DND-41 (cell line): ENCODE measurements around the gene GPR55.

Source experiments
- ATAC-seq: fragments of 200-7000 bp; cut with Tn5 transposase; 3 replicates; pipeline ENCODE4 v1.9.1; 2021; ENCODE audit warnings: low read depth; ENCODE audit not compliant: insufficient read depth
- DNase-seq: peaks from one replicate; pipeline ENCODE4 v3.0.0-alpha.2; 2020
- H2AFZ ChIP-seq: 2 replicates; pipeline ENCODE4 v1.6.0; 2012; ENCODE audit warnings: low read depth, low read length
- H3K27ac ChIP-seq: 2 replicates; pipeline ENCODE4 v1.5.1; 2012; ENCODE audit warnings: low read length, inconsistent platforms
- H3K27me3 ChIP-seq: fragments of 200-600 bp; sonication (generic); 2 replicates; pipeline ENCODE4 v1.6.0; 2012; ENCODE audit warnings: low read length, mild to moderate bottlenecking, inconsistent platforms; ENCODE audit not compliant: insufficient read depth, poor library complexity
- H3K36me3 ChIP-seq: 2 replicates; pipeline ENCODE4 v1.5.1; 2012; ENCODE audit warnings: low read length, inconsistent platforms; ENCODE audit not compliant: insufficient read depth
- H3K4me1 ChIP-seq: 2 replicates; pipeline ENCODE4 v1.5.1; 2012; ENCODE audit warnings: mild to moderate bottlenecking, low read length; ENCODE audit not compliant: insufficient read depth
- H3K4me2 ChIP-seq: 2 replicates; pipeline ENCODE4 v1.6.0; 2012; ENCODE audit warnings: mild to moderate bottlenecking, moderate library complexity, low read length, inconsistent platforms; ENCODE audit not compliant: insufficient read depth
- H3K4me3 ChIP-seq, 2 experiments: fragments of 200-600 bp in 1 of 2; shearing (Covaris generic) in 1 of 2; 2 replicates each; pipeline ENCODE4 v1.5.1; 2012 to 2016; ENCODE audit warnings: inconsistent platforms in 2 of 2, low read length in 2 of 2, mild to moderate bottlenecking in 2 of 2, low read depth in 1 of 2, moderate library complexity in 1 of 2
- H3K79me2 ChIP-seq: 2 replicates; pipeline ENCODE4 v1.6.0; 2012; ENCODE audit warnings: low read length, inconsistent platforms; ENCODE audit not compliant: insufficient read depth
- H3K9ac ChIP-seq: 2 replicates; pipeline ENCODE4 v1.6.0; 2012; ENCODE audit warnings: low read depth, mild to moderate bottlenecking, inconsistent platforms, low read length, moderate library complexity
- H3K9me3 ChIP-seq: 2 replicates; pipeline ENCODE4 v1.5.1; 2012; ENCODE audit warnings: low read length, moderate library complexity, mild to moderate bottlenecking, inconsistent platforms; ENCODE audit not compliant: insufficient read depth, severe bottlenecking
- H4K20me1 ChIP-seq: 2 replicates; pipeline ENCODE4 v1.6.0; 2012; ENCODE audit warnings: low read length; ENCODE audit not compliant: insufficient read depth
- EZH2 ChIP-seq: IDR thresholded peaks from 3 replicates; pipeline ENCODE4 v1.6.1; 2012; ENCODE audit warnings: borderline replicate concordance, low read depth, mild to moderate bottlenecking, moderate library complexity, low read length, inconsistent platforms; ENCODE audit not compliant: severe bottlenecking
- TF ChIP-seq, protein P1 (sequence below): IDR thresholded peaks from 2 replicates; pipeline ENCODE4 v1.5.1; 2012; ENCODE audit warnings: borderline replicate concordance, low read length, moderate library complexity, mild to moderate bottlenecking; ENCODE audit not compliant: poor library complexity, severe bottlenecking; ENCODE audit errors: extremely low read depth

GPR55 gene

GRCh38 chr2:230940471-230940815 lies 15.4 kb upstream of the GPR55 start:
- no peak for ATAC-seq
- H3K9ac ChIP-seq: no peak overlapping the region

GRCh38 chr2:230939691-230940470 lies 14.8 kb upstream of the GPR55 start:
- Histone ChIP-seq H4K20me1 (no peaks in the 10 kb centered on the region), H3K4me1 (no peaks in the 10 kb centered on the region), H3K27me3 (no peaks in the 10 kb centered on the region), H3K9ac (no peak overlapping the region), H3K9me3 (no peaks in the 10 kb centered on the region), H3K27ac (no peak overlapping the region), H3K79me2 (no peaks in the 10 kb centered on the region), H2AFZ (no peak overlapping the region), H3K4me2 (no peak overlapping the region), H3K4me3 (no peak overlapping the region), H3K36me3 (no peaks in the 10 kb centered on the region)
- DNase-seq (no peak), ATAC-seq (no peak)
- TF ChIP-seq EZH2: no peak
- TF ChIP-seq, protein P1, sequence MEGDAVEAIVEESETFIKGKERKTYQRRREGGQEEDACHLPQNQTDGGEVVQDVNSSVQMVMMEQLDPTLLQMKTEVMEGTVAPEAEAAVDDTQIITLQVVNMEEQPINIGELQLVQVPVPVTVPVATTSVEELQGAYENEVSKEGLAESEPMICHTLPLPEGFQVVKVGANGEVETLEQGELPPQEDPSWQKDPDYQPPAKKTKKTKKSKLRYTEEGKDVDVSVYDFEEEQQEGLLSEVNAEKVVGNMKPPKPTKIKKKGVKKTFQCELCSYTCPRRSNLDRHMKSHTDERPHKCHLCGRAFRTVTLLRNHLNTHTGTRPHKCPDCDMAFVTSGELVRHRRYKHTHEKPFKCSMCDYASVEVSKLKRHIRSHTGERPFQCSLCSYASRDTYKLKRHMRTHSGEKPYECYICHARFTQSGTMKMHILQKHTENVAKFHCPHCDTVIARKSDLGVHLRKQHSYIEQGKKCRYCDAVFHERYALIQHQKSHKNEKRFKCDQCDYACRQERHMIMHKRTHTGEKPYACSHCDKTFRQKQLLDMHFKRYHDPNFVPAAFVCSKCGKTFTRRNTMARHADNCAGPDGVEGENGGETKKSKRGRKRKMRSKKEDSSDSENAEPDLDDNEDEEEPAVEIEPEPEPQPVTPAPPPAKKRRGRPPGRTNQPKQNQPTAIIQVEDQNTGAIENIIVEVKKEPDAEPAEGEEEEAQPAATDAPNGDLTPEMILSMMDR: no peak

More at GRCh38 chr2:230940471-230940815, 15.4 kb upstream of the GPR55 start:
- Histone ChIP-seq H2AFZ (no peak overlapping the region), H3K36me3 (no peaks in the 10 kb centered on the region), H3K79me2 (no peaks in the 10 kb centered on the region), H3K27me3 (no peaks in the 10 kb centered on the region), H3K4me1 (no peaks in the 10 kb centered on the region), H3K4me3 (no peak overlapping the region), H3K9me3 (no peaks in the 10 kb centered on the region), H3K27ac (no peak overlapping the region), H4K20me1 (no peaks in the 10 kb centered on the region), H3K4me2 (no peak overlapping the region)
- TF ChIP-seq, protein P1: no peak
- no peak for TF ChIP-seq EZH2
- no peak for DNase-seq

GRCh38 chr2:230939066-230939591 lies 14.1 kb upstream of the GPR55 start:
- H3K79me2 ChIP-seq: no peaks in the 10 kb centered on the region
- no peak overlapping the region for H3K27ac ChIP-seq
- H3K9me3 ChIP-seq: no peaks in the 10 kb centered on the region
- TF ChIP-seq, protein P1: no peak
- TF ChIP-seq EZH2: no peak
- H2AFZ ChIP-seq: no peak overlapping the region
- H3K27me3 ChIP-seq: no peaks in the 10 kb centered on the region
- ATAC-seq (no peak), DNase-seq (no peak)
- no peak overlapping the region for H3K4me2 ChIP-seq
- no peaks in the 10 kb centered on the region for H4K20me1 ChIP-seq
- no peak overlapping the region for H3K4me3 ChIP-seq
- no peaks in the 10 kb centered on the region for H3K36me3 ChIP-seq
- H3K9ac ChIP-seq: no peak overlapping the region
- H3K4me1 ChIP-seq: no peaks in the 10 kb centered on the region
